Amniotic stem cell (primary cell): ENCODE measurements around the gene CHMP6.
"Not testable (repeated sequence)": the region's sequence is repeated elsewhere in the genome, so short reads cannot be mapped to it uniquely, and the experiment has no call there.

Source experiments
- DNase-seq: peaks from one replicate; lab custom pipeline; 2025; lab: John Stamatoyannopoulos, UW

The CHMP6 gene

DNA sequence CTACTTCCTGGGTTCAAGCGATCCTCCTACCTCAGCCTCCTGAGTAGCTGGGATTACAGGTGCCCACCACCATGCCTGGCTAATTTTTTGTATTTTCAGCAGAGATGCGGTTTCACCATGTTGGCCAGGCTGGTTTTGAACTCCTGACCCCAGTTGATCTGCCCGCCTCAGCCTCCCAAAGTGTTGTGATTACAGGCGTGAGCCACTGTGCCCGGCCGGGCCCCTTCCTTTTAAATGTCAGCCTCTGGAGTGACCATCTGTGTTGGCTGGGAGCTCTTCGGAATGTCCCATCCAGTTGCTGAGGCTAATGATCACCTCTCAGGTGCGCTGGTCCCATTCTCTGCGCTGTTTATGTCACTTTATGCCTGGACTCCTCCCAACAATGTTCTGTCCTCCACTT lies 38.7 kb downstream of the CHMP6 start:
- not testable (repeated sequence) for DNase-seq

DNA sequence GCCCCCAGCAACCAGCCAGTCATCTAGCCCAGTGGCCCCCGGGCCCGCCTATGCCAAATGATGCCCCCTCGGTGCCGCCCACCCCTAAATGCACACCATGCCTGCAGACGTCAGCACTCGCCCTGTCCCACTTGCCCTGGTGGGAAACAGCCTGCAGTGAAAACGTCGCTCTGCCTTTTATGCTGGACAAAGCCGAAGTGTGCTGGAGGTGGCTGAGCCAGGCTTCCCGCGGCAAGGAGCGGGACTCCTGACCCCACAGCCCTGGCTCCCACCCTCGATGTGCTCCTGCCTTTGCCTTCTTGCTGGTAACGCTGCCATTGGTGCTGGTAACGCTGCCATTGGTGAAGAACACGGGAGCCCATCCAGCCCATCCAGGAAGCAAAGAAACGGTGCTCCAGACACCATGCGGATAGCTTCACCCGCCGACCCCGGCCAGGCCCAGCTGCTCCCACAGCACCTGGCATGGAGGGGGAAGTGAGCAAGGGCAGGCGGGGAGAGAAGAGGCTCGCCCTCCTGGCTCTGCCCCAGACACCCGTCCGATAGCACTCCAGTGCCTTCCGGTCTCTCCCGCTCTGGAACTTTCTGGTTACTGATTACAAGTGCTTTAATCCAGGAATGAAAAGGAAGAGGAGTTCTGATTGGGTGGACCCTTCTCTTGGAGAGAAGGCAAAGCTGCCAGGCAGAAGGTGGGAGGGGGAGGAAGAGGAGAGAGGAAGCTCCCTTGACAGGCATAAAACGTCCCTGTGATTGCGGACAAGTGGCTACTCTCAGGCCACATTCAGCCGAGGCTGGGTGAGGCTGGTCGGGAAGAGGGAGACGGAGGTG lies 39.3 kb downstream of the CHMP6 start:
- DNase-seq = no peak

- DNase-seq = no peak
These were observed 40.2 kb downstream of the CHMP6 start for GRCh38 chr17:81031566-81032550.

DNA sequence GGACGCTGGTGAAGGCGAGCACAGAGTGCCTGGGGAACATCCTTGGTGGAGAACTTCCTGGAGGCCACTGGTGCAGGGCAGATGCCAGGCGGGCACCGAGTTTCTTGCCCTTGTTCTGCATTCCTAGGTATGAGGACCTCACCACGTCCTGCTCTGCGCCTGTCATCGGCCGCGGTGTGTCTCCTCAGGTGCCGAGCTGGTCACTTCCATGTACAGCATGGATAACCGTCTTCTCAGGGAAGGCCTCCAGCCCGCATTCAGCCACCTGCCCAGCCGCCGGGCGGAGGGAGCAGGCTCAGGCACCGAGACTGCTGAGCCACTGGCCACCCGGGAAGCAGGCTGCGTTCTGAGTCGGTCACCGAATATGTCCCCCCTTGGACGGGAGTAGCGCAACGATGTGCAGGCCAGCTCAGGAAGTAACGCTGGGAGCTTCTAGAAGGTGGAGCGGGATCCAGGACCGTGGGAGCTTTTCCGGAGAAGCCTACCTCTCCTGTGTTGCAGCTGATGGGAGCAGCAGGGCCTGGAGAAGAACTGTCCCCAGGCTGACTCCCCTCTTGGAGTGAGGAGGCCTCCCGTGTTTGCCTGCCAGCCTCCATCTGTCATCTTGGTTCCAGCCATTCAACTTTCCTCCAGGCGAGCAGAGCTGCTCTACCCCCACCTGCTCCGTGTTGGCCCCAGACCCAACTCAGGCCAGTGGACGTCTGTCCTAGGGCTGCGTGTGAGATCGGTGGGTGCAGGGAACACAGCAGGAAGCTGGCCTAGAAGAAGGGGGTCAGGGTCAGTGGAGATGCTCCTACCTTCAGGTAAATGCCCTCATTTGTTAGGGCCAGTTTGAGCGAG lies 41.2 kb downstream of the CHMP6 start:
- DNase-seq = no peak

DNA sequence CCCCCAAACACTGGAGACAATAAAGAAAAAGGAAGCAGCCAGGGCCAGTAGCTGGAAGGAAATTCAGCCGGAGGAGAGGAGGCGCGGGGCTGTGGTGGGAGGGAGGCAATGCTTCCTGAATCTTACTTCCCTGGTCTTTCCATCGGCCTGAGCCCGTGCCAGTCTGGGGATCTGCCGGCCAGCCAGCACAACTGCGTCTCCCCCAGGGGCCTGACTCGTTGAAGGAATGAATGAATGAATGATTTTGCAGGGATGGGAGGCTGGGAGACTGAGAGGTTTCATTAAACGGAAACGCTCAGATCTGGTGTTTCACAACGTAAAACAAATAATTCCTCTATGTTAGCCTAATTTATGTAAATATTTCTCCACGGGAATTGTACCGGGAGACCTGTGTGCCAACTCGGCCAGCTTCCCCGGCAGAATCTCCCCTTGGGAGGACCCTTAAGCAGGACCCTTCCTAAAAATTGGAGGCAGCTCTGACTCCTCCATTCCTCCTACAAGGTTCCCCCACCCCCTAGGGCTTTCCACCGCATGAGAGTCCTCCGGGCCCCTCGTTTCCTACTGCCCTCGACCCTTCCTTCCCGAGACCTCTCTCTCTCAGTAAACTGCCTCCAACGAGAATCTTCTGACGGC lies 42.0 kb downstream of the CHMP6 start:
- no peak for DNase-seq

GRCh38 chr17:81034168-81034777 lies 42.6 kb downstream of the CHMP6 start:
- no peak for DNase-seq

GRCh38 chr17:81034779-81035520 lies 43.3 kb downstream of the CHMP6 start, which contains the start of gene BAIAP2:
Gene BAIAP2, plus strand, starts transcription at chr17:81035151. Its CDS starts 104 bp downstream, at chr17:81035255.
- peak; percentile 92 for DNase-seq

DNA sequence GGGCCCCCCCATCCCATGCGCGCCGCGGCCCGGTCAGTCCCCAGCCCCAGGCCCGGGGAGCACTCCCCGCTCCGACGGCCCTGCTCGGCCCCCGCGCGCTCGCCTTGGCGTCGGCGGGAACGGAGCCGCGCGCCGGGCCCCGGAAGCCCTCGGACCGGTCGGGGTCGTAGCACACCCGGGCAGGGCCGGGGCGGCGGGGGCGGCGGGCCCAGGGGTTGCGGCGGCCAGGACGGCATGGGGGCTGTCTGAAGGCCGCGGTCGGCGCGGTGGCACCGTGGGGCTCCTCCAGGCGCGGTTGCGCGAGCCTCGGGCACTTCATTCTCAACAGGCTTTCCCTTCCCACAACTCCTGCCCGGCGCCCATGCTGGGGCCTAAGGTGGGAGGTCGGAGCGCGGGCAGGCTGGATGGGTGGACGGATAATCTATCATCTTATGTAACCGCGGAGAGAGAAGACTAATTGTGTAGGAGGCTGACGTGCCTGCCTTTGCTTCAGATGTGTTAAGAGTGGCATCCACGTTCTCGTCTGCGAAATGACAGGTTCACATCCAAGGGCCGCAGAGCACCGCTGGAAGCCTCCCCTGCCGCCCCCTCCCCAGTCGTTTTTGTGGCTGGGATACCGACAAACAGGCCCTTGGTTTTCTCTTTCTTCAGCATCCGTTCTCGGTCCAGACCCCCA lies 44.0 kb downstream of the CHMP6 start:
- no peak for DNase-seq

- no peak for DNase-seq
These were observed 44.7 kb downstream of the CHMP6 start for GRCh38 chr17:81036197-81036941.

GRCh38 chr17:81037026-81037797 lies 45.6 kb downstream of the CHMP6 start:
- DNase-seq = no peak

GRCh38 chr17:81037798-81038733 lies 46.4 kb downstream of the CHMP6 start:
- DNase-seq = no peak

GRCh38 chr17:81039096-81039495 lies 47.5 kb downstream of the CHMP6 start:
- DNase-seq = no peak

DNA sequence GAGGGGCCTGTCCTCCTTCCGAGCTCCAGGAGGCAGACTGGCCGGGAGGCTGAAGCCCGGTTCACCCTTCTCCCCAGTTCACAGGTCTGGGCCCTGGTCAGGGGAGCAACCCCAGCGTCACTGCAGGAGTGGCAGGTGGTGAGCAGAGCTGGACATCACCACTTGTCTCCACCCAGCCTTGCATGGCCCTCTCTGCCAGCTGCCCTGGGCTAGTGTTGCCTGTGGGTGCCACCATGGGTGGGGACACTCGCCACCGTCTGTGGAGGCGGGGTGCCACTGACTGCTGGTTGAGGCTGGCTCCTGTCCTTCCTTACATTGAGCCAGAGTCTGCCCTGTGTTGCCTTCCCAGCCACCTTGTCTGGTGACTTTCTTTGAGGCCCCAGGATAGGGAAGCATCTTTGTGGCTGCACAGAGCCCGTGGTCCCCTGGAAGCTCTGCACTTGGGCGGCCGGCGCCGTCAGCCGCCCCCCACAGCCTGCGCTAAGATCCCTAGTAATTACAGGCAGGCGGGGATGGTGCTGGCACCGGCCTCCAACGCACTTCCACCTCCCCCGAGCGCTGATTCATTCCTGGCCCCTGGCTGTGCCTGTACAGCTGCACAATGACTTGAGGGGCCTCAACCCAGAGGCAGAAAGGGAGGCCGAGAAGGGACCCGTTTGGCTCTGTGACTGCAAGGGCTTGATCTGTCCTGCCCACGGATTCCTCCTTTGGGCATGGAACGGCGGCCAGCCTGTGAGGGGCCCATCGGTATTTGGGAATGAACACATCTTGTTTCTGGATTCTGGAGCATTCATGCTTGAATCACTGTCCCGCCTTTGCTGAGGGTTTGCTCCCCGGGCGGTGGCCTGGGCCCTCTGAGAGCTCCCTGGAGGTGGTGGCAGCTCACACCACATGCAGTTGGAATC lies 48.5 kb downstream of the CHMP6 start:
- peak; percentile 51 for DNase-seq

DNA sequence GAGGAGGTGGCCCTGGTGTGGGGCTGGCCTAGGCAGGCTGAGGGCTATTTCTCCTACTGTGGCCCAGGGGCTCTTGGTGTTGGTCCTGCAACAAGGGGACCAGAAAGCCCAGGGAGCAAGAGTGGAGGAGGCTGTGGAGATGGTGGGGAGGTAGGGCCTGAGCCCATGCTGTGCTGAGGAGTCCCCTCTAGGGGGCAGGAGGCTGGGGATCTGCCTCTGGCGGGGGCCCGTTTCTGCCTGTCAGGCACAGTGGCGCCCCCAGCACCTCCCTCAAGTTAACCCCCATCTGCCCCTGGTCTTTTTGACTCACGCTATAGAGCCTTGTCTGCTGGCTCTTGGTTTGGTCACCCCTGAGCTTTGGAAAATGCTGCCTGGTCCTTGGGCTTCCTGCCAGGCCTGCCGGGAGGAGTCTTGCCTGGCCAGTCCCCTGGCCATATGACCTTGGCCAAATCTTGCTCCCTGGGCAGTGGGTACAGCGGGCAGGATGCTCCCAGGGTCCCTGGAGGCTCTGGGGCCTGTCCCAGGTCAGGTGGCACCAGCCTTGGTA lies 49.2 kb downstream of the CHMP6 start:
- no peak for DNase-seq

- no peak for DNase-seq
These were observed 51.0 kb downstream of the CHMP6 start for GRCh38 chr17:81042606-81043005.

DNA sequence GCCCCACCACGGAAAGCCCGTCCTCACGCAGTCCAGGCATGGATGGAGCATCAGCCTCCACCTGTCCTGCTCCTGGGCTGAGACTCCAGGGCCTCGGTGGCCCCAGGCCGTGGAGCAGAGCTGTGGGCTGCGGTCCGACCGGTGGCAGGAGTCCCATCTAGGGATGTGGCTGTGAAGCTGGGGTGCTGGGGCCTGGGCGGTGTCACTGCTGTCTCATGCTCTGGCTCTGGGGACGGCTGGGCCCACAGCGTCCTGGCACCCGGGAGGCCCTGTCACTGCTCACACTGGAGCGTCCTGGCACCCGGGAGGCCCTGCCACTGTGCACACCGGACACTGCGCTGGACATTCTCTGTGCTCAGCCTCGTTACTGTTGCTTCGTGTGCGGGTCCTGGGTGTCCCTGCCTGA lies 51.7 kb downstream of the CHMP6 start:
- no peak for DNase-seq
